C4-2B (cell line): Measurements from ENCODE around the gene KCNK17.

Experiments
- CTCF ChIP-seq: fragments of 450-650 bp; conservative IDR thresholded peaks from 2 replicates; pipeline ENCODE4 v1.5.1; 2017; ENCODE audit warnings: mild to moderate bottlenecking
- ZFX ChIP-seq: fragments of 450-650 bp; IDR thresholded peaks from 2 replicates; pipeline ENCODE4 v1.6.1; 2017

GRCh38 chr6:39269961-39270360 is 44.3 kb downstream of the KCNK17 start:
- TF ChIP-seq CTCF (no peak), ZFX (no peak)
